RWPE1 (cell line): ENCODE data around the gene MEG3.
A peak's percentile ranks its signal among the peaks of the same experiment; 100 is the strongest.

ENCODE experiments used
- CTCF ChIA-PET: fragments of 350-600 bp; sonication (Branson Sonifier 250); formaldehyde crosslinking; extraction: SDS; loops from one replicate; lab custom pipeline; 2021; lab: Yijun Ruan, JAX
- POLR2A ChIA-PET: fragments of 400-600 bp; formaldehyde crosslinking; extraction: SDS; loops from one replicate; lab custom pipeline; 2020; ENCODE audit warnings: antibody characterized with exemption; ENCODE audit not compliant: low non-redundant PET; lab: Yijun Ruan, JAX
- DNase-seq: peaks from one replicate; pipeline ENCODE4 v3.0.0; 2012; ENCODE audit warnings: low spot score
- H3K27ac ChIP-seq: fragments of 450-650 bp; 2 replicates; pipeline ENCODE4 v1.5.1; 2017
- TF ChIP-seq, protein P1 (sequence below): fragments of 450-650 bp; conservative IDR thresholded peaks from 2 replicates; pipeline ENCODE4 v1.5.1; 2017; ENCODE audit warnings: low read depth, mild to moderate bottlenecking

Gene MEG3

DNA sequence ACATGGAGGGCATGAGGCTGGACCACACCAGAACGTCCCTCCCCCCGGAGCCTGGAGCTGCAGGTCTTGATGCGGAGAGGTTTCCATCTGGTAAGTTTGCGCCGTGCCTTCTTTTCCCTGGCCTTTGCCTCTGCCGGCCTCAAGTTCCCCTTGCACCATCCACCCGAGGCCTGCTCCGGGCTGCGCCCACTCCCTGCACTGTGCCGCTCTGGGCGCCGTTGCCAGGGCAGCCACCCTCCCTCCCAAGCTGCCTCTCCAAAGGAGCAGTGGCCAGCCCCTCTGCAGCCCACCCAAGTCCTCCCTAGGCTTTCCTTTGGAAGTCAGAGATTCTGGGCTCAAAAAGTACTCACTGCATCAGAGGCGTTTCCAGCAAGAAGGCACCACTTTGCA lies 46.2 kb upstream of the MEG3 start:
- TF ChIP-seq, protein P1, sequence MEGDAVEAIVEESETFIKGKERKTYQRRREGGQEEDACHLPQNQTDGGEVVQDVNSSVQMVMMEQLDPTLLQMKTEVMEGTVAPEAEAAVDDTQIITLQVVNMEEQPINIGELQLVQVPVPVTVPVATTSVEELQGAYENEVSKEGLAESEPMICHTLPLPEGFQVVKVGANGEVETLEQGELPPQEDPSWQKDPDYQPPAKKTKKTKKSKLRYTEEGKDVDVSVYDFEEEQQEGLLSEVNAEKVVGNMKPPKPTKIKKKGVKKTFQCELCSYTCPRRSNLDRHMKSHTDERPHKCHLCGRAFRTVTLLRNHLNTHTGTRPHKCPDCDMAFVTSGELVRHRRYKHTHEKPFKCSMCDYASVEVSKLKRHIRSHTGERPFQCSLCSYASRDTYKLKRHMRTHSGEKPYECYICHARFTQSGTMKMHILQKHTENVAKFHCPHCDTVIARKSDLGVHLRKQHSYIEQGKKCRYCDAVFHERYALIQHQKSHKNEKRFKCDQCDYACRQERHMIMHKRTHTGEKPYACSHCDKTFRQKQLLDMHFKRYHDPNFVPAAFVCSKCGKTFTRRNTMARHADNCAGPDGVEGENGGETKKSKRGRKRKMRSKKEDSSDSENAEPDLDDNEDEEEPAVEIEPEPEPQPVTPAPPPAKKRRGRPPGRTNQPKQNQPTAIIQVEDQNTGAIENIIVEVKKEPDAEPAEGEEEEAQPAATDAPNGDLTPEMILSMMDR, result no peak
- CTCF ChIA-PET, result interaction anchor here (0.6 kb wide), 1 partner anchor 456 kb away, joined by 3 read pairs; no protein-coding TSS in a partner anchor
- H3K27ac ChIP-seq, result no peak overlapping the region
- no peak for DNase-seq
- POLR2A ChIA-PET, result no interaction called here

DNA sequence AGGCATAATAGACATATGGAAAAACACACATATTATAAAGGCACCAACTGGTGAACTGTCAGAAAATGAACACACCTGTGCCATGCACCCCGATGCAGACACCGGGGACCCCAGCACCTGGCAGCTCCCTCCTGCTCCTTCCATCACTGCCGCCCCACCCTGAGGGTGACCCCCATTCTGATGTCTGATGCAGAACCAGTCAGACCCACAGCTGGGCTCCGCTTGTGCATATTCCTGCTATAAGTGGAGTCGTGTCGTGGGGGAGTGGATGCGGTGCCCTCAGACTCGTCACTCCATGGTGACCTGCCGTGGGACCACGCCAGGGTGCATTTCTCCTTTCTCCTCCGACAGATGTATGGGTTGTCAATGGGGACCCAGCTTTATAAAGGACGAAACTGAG lies 45.7 kb upstream of the MEG3 start:
- TF ChIP-seq, protein P1, result no peak
- DNase-seq, result no peak
- no peak overlapping the region for H3K27ac ChIP-seq
- ChIA-PET CTCF (interaction anchor here (0.6 kb wide), 1 partner anchor 455 kb away, joined by 3 read pairs; no protein-coding TSS in a partner anchor), POLR2A (no interaction called here)

DNA sequence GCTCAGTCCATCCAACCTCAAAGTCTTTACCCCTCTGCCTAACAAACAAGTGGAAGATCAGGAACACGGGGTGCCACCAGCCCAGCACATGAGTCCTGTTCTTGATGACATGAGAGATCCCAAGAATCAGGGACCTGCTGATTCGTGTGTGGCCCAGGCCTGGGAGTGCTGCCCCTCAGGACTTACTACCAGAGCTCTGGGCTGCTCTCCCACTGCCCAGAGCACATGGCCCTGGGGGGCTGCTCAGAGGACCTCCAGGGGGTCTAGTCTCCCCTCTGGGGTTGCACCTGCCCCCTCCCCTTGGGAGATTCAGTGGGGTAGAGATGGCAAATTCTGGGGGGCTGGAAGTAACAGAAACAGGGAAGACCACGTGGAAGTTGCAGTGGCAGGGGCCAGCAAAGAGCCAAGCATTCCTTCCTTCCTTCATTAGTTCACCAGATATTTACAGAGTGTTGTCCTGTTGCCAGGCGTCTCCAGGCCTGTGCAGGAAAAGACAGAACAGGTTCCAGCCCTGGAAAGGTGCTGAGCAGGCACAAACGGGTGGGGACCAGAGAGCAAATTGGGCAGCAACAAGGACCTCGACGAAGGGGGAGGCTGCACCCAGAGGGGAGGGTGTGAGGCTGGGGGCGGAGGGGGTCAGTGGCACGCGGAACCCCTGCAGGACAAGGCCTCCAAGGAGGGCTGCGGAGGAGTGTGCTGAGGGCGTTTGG lies 45.1 kb upstream of the MEG3 start:
- DNase-seq, result no peak
- ChIA-PET POLR2A (no interaction called here), CTCF (no interaction called here)
- TF ChIP-seq, protein P1, result no peak
- no peak overlapping the region for H3K27ac ChIP-seq

DNA sequence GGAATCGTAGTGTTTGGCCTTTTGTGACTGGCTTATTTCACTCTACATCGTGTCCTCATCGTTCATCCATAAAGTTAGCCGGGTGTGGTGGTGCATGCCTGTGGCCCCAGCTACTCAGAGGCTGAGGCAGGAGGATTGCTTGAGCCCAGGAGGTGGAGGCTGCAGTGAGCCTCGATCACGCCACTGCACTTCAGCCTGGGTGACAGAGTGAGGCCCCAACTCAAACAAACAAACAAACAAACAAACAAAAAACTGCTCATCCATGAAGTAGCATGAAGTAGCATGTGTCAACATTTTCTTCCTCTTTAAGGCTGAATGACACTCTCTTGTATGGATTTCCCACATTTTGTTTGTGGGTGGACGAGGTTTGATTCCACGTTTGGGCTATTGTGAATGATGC lies 44.0 kb upstream of the MEG3 start:
- no peak overlapping the region for H3K27ac ChIP-seq
- TF ChIP-seq, protein P1, result no peak
- CTCF ChIA-PET, result no interaction called here
- no peak for DNase-seq
- POLR2A ChIA-PET, result no interaction called here

DNA sequence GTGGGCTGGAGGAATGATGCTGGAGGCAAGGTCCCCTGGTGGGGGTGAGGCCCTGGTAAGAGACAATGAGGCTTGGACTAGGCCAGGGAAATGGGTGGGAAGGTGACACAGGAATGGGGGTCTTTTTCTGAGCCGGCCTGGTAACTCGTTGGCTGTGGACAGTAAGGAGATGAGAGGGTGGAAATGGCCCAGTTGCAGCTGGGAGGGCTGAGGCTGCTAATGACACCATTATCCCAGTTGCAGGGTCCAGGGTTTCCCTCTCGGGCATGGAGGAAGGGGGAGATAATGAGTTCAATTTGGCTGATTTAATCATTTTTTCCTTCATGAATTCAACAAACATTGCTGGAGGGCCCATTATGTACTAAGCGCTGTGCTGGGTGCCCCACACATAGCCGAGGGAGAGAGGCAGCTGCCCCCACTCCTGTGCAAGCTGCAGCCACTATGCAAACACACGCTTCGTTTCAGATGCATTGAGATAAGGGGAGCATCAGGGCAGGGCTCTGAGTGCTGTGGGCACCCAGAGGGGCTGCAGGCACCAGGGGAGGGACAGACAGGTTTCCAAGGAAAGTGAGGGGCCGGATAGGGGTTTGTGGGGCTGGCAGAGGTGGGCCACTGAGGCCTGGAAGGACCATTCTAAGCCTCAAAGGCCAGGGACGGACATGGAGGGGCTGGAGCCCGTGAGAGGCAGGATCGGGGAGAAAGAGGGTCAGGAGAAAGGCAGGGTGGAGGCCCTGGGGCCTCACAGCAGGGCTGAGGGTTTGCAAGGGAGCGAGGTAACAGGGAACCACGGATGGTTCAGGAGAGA lies 43.2 kb upstream of the MEG3 start:
- CTCF ChIA-PET, result no interaction called here
- TF ChIP-seq, protein P1, result no peak
- no peak for DNase-seq
- POLR2A ChIA-PET, result no interaction called here
- no peak overlapping the region for H3K27ac ChIP-seq

DNA sequence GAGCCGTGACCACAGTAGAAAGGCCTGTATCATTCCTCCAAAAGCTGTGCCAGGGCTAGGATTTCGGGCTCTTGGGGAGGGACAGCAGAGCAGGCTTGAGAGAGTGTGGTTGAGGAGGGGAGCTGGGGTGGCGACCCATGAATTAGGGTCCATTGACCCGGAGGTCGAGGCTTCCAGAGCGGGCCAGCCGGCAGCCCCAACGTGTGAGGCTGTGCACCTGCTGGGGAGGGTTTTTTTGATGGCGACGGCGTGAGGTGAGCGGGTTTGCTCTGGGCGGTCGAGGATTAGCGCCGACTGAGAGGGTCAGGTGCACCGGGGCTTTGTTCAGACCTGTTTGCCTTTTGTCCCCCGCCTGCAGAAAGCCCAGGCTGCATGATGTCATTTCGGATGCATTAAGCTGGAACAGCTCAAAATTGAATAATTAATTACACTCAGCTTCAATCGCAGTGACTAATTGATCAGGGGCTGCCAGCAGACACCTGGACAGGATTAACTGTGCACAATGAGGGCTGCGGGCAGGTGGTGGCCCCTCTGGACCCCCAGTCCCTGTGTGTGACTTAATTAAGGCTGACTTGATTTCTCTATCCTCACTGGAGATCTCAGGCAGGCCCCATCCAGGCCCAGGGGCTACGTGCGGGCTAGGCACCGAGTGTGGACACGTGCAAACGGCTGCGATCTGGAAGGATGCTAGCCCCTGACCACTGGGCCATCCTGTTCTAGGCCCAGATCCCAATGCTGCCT lies 42.1 kb upstream of the MEG3 start:
- DNase-seq, result peak; percentile 31
- TF ChIP-seq, protein P1, result no peak
- ChIA-PET POLR2A (no interaction called here), CTCF (no interaction called here)
- no peak overlapping the region for H3K27ac ChIP-seq
